Measurements from ENCODE around the gene ANKRD23. TPM values are rescaled to one million over a fixed set of nuclear protein-coding genes. Genes with fewer than 3 reads are reported as not detected.

Gene ANKRD23
- total and polyA plus RNA-seq, 2 of the 4 experiments (the other 2 are of a cell fraction) = 0.54 to 1.5 TPM

DNA sequence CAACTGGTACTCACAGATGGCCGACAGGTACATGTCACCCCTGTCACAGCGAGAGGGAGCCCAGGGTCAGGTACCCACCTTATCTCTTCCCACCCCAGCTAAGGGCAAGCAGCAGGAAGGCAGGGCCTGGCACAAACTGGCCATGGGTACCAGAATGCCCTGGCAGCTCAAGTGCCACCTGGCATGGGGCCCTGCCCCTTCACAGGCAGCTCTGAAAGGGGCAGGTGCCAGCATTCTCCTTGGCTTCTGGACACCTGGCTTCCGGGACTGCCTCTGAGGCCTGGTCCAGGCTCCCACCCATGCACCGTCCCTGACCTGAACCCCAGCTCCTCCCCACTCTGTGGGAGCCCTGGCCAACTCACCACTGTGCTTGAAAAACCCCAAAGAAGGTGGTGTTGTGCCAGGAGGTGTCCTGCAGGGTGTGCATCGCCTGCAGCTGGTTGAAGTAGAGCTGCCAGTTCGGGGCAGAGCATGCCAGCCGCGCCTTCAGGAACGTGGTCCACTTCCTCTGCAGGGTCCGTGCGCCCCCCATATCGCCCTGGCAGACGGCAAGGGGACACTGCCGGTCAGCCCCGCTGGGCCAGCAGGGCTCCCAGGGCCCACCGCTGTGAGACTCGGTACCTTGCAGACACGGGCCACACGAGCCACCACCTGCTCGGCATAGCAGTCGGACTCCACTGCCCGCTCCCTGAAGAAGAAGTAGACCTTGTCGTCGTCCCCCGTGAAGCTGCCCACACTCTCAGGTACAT is 20.7 kb upstream of the ANKRD23 start:
- H4K8ac ChIP-seq (ENCODE audit: low read depth in 2 of 2, low read length in 2 of 2) = no peak overlapping the region
- no peak overlapping the region for H3K27ac ChIP-seq (ENCODE audit: insufficient read depth, low read length)
- no peak overlapping the region for H2BK120ac ChIP-seq (ENCODE audit: low read depth, low read length)
- H3K14ac ChIP-seq (replicated peaks; ENCODE audit: low read depth, low read length) = no peak overlapping the region
- H3K4ac ChIP-seq (ENCODE audit: low read depth, low read length) = no peak overlapping the region
- H3K4me3 ChIP-seq (ENCODE audit: insufficient read depth, low read depth, low read length) = no peak overlapping the region
- no peak overlapping the region for H2AK5ac ChIP-seq (ENCODE audit: low read depth, low read length)
- dilution Hi-C loops (cut with HindIII; ENCODE audit: low sequenced_read_pairs, unreplicated experiment) = no loop called here
- H3K18ac ChIP-seq (ENCODE audit: low read depth, low read length) = no peak overlapping the region
- ATAC-seq (ENCODE audit: low read depth) (no peak), DNase-seq (no peak)
- POLR2A ChIA-PET (ENCODE audit: unreplicated experiment) = no interaction called here
- H3K9ac ChIP-seq (ENCODE audit: low read depth, low read length) = no peak overlapping the region
- H3K9me1 ChIP-seq (ENCODE audit: insufficient read depth, low read length) = no peaks in the 10 kb centered on the region
- H2AK9ac ChIP-seq (replicated peaks; ENCODE audit: low read depth, low read length, poor library complexity) = no peak overlapping the region
- no peak overlapping the region for H3K23ac ChIP-seq (ENCODE audit: low read depth, low read length)
- BruUV-seq (replicated peaks) = no TSS peak
- H4K20me1 ChIP-seq (ENCODE audit: insufficient read depth, low read length) = peaks cover 39% of the 10 kb centered on the region
- TF ChIP-seq FOS (IDR thresholded peaks at IDR 0.05; ENCODE audit: low read depth, low read length) (no peak), NFE2L2 (IDR thresholded peaks at IDR 0.05; ENCODE audit: low read depth, low read length) (no peak), MAFK (IDR thresholded peaks at IDR 0.05; ENCODE audit: low read depth, low read length) (no peak), POLR2A (IDR thresholded peaks at IDR 0.05; ENCODE audit: low read depth, low read length) (no peak), RFX5 (IDR thresholded peaks at IDR 0.05; ENCODE audit: low read depth, low read length) (no peak), RAD21 (IDR thresholded peaks at IDR 0.05; ENCODE audit: low read length) (no peak), SMC3 (IDR thresholded peaks at IDR 0.05; ENCODE audit: low read depth, low read length) (no peak), MXI1 (IDR thresholded peaks at IDR 0.05; ENCODE audit: borderline replicate concordance, low read depth, low read length) (no peak), BHLHE40 (IDR thresholded peaks at IDR 0.05; ENCODE audit: low read depth, low read length) (no peak), RCOR1 (IDR thresholded peaks at IDR 0.05; ENCODE audit: insufficient replicate concordance, low read length) (no peak), CEBPB (IDR thresholded peaks at IDR 0.05; ENCODE audit: low read depth, low read length) (no peak), MAZ (IDR thresholded peaks at IDR 0.05; ENCODE audit: borderline replicate concordance, low read depth, low read length) (no peak)
- TF ChIP-seq, protein P1, sequence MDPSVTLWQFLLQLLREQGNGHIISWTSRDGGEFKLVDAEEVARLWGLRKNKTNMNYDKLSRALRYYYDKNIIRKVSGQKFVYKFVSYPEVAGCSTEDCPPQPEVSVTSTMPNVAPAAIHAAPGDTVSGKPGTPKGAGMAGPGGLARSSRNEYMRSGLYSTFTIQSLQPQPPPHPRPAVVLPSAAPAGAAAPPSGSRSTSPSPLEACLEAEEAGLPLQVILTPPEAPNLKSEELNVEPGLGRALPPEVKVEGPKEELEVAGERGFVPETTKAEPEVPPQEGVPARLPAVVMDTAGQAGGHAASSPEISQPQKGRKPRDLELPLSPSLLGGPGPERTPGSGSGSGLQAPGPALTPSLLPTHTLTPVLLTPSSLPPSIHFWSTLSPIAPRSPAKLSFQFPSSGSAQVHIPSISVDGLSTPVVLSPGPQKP (IDR thresholded peaks at IDR 0.05; ENCODE audit: borderline replicate concordance, low read depth, low read length) = no peak
- TF ChIP-seq, protein P2, sequence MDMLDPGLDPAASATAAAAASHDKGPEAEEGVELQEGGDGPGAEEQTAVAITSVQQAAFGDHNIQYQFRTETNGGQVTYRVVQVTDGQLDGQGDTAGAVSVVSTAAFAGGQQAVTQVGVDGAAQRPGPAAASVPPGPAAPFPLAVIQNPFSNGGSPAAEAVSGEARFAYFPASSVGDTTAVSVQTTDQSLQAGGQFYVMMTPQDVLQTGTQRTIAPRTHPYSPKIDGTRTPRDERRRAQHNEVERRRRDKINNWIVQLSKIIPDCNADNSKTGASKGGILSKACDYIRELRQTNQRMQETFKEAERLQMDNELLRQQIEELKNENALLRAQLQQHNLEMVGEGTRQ (IDR thresholded peaks at IDR 0.05; ENCODE audit: low read depth, low read length) = no peak
- TF ChIP-seq, protein P3, sequence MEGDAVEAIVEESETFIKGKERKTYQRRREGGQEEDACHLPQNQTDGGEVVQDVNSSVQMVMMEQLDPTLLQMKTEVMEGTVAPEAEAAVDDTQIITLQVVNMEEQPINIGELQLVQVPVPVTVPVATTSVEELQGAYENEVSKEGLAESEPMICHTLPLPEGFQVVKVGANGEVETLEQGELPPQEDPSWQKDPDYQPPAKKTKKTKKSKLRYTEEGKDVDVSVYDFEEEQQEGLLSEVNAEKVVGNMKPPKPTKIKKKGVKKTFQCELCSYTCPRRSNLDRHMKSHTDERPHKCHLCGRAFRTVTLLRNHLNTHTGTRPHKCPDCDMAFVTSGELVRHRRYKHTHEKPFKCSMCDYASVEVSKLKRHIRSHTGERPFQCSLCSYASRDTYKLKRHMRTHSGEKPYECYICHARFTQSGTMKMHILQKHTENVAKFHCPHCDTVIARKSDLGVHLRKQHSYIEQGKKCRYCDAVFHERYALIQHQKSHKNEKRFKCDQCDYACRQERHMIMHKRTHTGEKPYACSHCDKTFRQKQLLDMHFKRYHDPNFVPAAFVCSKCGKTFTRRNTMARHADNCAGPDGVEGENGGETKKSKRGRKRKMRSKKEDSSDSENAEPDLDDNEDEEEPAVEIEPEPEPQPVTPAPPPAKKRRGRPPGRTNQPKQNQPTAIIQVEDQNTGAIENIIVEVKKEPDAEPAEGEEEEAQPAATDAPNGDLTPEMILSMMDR (conservative IDR thresholded peaks at IDR 0.05; ENCODE audit: low read depth, low read length) = no peak
- peaks cover 5 to 50% of the 10 kb centered on the region in 2 experiments for H3K79me1 ChIP-seq (ENCODE audit: low read depth in 1 of 2, low read length in 2 of 2)
- no peak overlapping the region for H2BK20ac ChIP-seq (ENCODE audit: low read depth, low read length)
- intact Hi-C loops (cut with micrococcal nuclease) = no loop called here
- WGBS, 2 experiments (ENCODE audit: extremely low coverage in 2 of 2, insufficient read length in 1 of 2) = no CpG with 5 or more reads among the region's 25 CpGs
- no peak overlapping the region for H2AFZ ChIP-seq (replicated peaks; ENCODE audit: low read length, poor library complexity)
- H3K27me3 ChIP-seq (ENCODE audit: control insufficient read depth, insufficient read depth, low read length) = no peaks in the 10 kb centered on the region
- H3K56ac ChIP-seq (ENCODE audit: extremely low read depth, insufficient read depth, low read length) = no peak overlapping the region
- H3K4me2 ChIP-seq (ENCODE audit: low read depth, low read length) = no peak overlapping the region
- H3K4me1 ChIP-seq (ENCODE audit: control insufficient read depth, insufficient read depth, low read length) = peaks cover 5% of the 10 kb centered on the region; the same call in 1 of the 2 replicates
- no peak overlapping the region for H2BK5ac ChIP-seq (ENCODE audit: low read depth, low read length, poor library complexity, severe bottlenecking)
- peaks cover 67% of the 10 kb centered on the region for H3K36me3 ChIP-seq (ENCODE audit: control insufficient read depth, insufficient read depth, low read length)
- H2BK15ac ChIP-seq (ENCODE audit: low read depth, low read length) = no peak overlapping the region
- no peaks in the 10 kb centered on the region for H3K9me3 ChIP-seq (ENCODE audit: control insufficient read depth, insufficient read depth, low read length)
- in situ Hi-C loops (cut with MboI; ENCODE audit: low sequenced_read_pairs) = loop anchor here (25.0 kb wide), 1 partner anchor 248 kb away; the partner anchor contains the start of gene ANKRD36
- no peak overlapping the region for H4K5ac ChIP-seq (ENCODE audit: low read depth, low read length)
- no peak overlapping the region for H4K91ac ChIP-seq (ENCODE audit: insufficient read depth, low read depth, low read length)
- CTCF ChIA-PET = no interaction called here

All from IMR-90 (cell line).